DND-41 (cell line): ENCODE results near the gene NRDE2.

ENCODE experiments used
- ATAC-seq: fragments of 200-7000 bp; cut with Tn5 transposase; 3 replicates; pipeline ENCODE4 v1.9.1; 2021; ENCODE audit warnings: low read depth; ENCODE audit not compliant: insufficient read depth
- DNase-seq: peaks from one replicate; pipeline ENCODE4 v3.0.0-alpha.2; 2020
- H2AFZ ChIP-seq: 2 replicates; pipeline ENCODE4 v1.6.0; 2012; ENCODE audit warnings: low read depth, low read length
- H3K27ac ChIP-seq: 2 replicates; pipeline ENCODE4 v1.5.1; 2012; ENCODE audit warnings: low read length, inconsistent platforms
- H3K27me3 ChIP-seq: fragments of 200-600 bp; sonication (generic); 2 replicates; pipeline ENCODE4 v1.6.0; 2012; ENCODE audit warnings: low read length, mild to moderate bottlenecking, inconsistent platforms; ENCODE audit not compliant: insufficient read depth, poor library complexity
- H3K36me3 ChIP-seq: 2 replicates; pipeline ENCODE4 v1.5.1; 2012; ENCODE audit warnings: low read length, inconsistent platforms; ENCODE audit not compliant: insufficient read depth
- H3K4me1 ChIP-seq: 2 replicates; pipeline ENCODE4 v1.5.1; 2012; ENCODE audit warnings: mild to moderate bottlenecking, low read length; ENCODE audit not compliant: insufficient read depth
- H3K4me2 ChIP-seq: 2 replicates; pipeline ENCODE4 v1.6.0; 2012; ENCODE audit warnings: mild to moderate bottlenecking, moderate library complexity, low read length, inconsistent platforms; ENCODE audit not compliant: insufficient read depth
- H3K4me3 ChIP-seq, 2 experiments: fragments of 200-600 bp in 1 of 2; shearing (Covaris generic) in 1 of 2; 2 replicates each; pipeline ENCODE4 v1.5.1; 2012 to 2016; ENCODE audit warnings: inconsistent platforms in 2 of 2, low read length in 2 of 2, mild to moderate bottlenecking in 2 of 2, low read depth in 1 of 2, moderate library complexity in 1 of 2
- H3K79me2 ChIP-seq: 2 replicates; pipeline ENCODE4 v1.6.0; 2012; ENCODE audit warnings: low read length, inconsistent platforms; ENCODE audit not compliant: insufficient read depth
- H3K9ac ChIP-seq: 2 replicates; pipeline ENCODE4 v1.6.0; 2012; ENCODE audit warnings: low read depth, mild to moderate bottlenecking, inconsistent platforms, low read length, moderate library complexity
- H3K9me3 ChIP-seq: 2 replicates; pipeline ENCODE4 v1.5.1; 2012; ENCODE audit warnings: low read length, moderate library complexity, mild to moderate bottlenecking, inconsistent platforms; ENCODE audit not compliant: insufficient read depth, severe bottlenecking
- H4K20me1 ChIP-seq: 2 replicates; pipeline ENCODE4 v1.6.0; 2012; ENCODE audit warnings: low read length; ENCODE audit not compliant: insufficient read depth
- EZH2 ChIP-seq: IDR thresholded peaks from 3 replicates; pipeline ENCODE4 v1.6.1; 2012; ENCODE audit warnings: borderline replicate concordance, low read depth, mild to moderate bottlenecking, moderate library complexity, low read length, inconsistent platforms; ENCODE audit not compliant: severe bottlenecking
- TF ChIP-seq, protein P1 (sequence below): IDR thresholded peaks from 2 replicates; pipeline ENCODE4 v1.5.1; 2012; ENCODE audit warnings: borderline replicate concordance, low read length, moderate library complexity, mild to moderate bottlenecking; ENCODE audit not compliant: poor library complexity, severe bottlenecking; ENCODE audit errors: extremely low read depth

The NRDE2 gene

GRCh38 chr14:90349739-90350138 lies 18.0 kb upstream of the NRDE2 start:
- H3K9me3 ChIP-seq = no peaks in the 10 kb centered on the region
- H3K4me1 ChIP-seq = no peaks in the 10 kb centered on the region
- H2AFZ ChIP-seq = no peak overlapping the region
- no peak overlapping the region for H3K27ac ChIP-seq
- H3K79me2 ChIP-seq = no peaks in the 10 kb centered on the region
- no peak for TF ChIP-seq EZH2
- TF ChIP-seq, protein P1, sequence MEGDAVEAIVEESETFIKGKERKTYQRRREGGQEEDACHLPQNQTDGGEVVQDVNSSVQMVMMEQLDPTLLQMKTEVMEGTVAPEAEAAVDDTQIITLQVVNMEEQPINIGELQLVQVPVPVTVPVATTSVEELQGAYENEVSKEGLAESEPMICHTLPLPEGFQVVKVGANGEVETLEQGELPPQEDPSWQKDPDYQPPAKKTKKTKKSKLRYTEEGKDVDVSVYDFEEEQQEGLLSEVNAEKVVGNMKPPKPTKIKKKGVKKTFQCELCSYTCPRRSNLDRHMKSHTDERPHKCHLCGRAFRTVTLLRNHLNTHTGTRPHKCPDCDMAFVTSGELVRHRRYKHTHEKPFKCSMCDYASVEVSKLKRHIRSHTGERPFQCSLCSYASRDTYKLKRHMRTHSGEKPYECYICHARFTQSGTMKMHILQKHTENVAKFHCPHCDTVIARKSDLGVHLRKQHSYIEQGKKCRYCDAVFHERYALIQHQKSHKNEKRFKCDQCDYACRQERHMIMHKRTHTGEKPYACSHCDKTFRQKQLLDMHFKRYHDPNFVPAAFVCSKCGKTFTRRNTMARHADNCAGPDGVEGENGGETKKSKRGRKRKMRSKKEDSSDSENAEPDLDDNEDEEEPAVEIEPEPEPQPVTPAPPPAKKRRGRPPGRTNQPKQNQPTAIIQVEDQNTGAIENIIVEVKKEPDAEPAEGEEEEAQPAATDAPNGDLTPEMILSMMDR = no peak
- no peak for ATAC-seq
- no peaks in the 10 kb centered on the region for H4K20me1 ChIP-seq
- no peaks in the 10 kb centered on the region for H3K36me3 ChIP-seq
- DNase-seq = no peak
- no peak overlapping the region for H3K4me3 ChIP-seq
- H3K4me2 ChIP-seq = no peak overlapping the region
- no peak overlapping the region for H3K9ac ChIP-seq
- H3K27me3 ChIP-seq = no peaks in the 10 kb centered on the region

GRCh38 chr14:90348270-90348669 lies 16.5 kb upstream of the NRDE2 start:
- Histone ChIP-seq H3K79me2 (no peaks in the 10 kb centered on the region), H3K27me3 (no peaks in the 10 kb centered on the region), H3K9ac (no peak overlapping the region), H3K27ac (no peak overlapping the region), H2AFZ (no peak overlapping the region), H3K9me3 (no peaks in the 10 kb centered on the region), H4K20me1 (no peaks in the 10 kb centered on the region), H3K36me3 (no peaks in the 10 kb centered on the region), H3K4me1 (no peaks in the 10 kb centered on the region), H3K4me2 (no peak overlapping the region), H3K4me3 (no peak overlapping the region)
- DNase-seq = no peak
- TF ChIP-seq, protein P1 = no peak
- no peak for TF ChIP-seq EZH2
- ATAC-seq = no peak

GRCh38 chr14:90345239-90345557 lies 13.5 kb upstream of the NRDE2 start:
- Histone ChIP-seq H2AFZ (no peak overlapping the region), H3K27ac (no peak overlapping the region), H3K4me3 (no peak overlapping the region), H3K36me3 (no peaks in the 10 kb centered on the region), H3K4me2 (no peak overlapping the region), H3K4me1 (no peaks in the 10 kb centered on the region), H3K9me3 (no peaks in the 10 kb centered on the region), H3K9ac (no peak overlapping the region), H3K79me2 (no peaks in the 10 kb centered on the region), H4K20me1 (no peaks in the 10 kb centered on the region), H3K27me3 (no peaks in the 10 kb centered on the region)
- DNase-seq (no peak), ATAC-seq (no peak)
- TF ChIP-seq, protein P1 = no peak
- no peak for TF ChIP-seq EZH2
